Measurements from ENCODE around the gene KRT86.
"Not testable (repeated sequence)": the region's sequence is repeated elsewhere in the genome, so short reads cannot be mapped to it uniquely, and the experiment has no call there.

KRT86 gene

DNA sequence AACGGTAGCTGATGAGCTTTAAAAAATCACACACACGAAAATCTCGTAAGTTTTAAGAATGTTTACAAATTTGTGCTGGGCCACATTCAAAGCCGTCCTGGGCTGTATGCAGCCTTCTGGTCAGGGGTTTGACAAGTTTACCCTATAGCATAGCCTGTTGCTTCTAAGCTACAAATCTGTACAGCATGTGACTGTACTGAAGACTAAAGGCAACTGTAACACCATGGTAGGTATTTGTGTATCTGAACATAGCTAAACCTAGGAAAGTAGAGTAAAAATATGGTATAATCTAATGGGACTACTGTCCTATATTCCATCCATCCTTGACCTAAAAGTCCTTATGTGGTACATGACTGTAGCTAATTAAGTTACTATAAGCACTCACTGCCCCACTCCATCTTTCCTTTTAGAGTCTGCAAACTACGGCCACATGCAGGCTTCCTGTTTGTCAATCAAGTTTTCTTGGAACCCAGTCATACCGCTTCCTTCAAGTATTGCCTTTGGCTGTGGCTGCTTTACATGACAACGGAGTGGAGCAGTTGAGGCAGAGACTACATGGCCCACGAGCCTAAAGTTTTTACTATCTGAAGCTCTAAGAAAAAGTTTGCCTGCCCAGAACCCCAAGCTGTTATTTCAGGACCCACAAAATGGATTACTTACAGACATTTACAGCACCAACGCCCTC lies 22.9 kb upstream of the KRT86 start:
- DNase-seq (ENCODE audit: low spot score), result no peak

DNA sequence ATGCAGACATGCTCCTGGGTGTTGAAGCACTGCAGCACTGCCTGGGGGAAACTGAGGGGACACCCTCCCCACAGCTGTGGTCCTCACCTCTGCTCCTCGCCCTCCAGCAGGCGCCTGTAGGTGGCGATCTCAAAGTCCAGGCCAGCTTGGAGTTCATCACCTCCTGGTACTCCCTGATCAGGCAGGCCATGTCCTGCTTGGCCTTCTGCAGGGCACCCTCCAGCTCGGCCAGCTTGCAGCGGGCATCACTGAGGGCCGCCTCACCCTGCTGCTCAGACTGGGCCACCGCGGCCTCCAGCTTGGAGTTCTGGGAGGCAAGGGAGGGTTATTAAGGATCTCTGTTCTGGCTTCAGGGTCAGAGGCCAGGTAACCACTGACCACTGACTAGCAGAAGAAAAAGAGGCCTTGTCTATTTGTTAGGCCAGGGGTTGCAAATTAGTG lies 22.2 kb upstream of the KRT86 start:
- DNase-seq (ENCODE audit: low spot score), result not testable (repeated sequence)

DNA sequence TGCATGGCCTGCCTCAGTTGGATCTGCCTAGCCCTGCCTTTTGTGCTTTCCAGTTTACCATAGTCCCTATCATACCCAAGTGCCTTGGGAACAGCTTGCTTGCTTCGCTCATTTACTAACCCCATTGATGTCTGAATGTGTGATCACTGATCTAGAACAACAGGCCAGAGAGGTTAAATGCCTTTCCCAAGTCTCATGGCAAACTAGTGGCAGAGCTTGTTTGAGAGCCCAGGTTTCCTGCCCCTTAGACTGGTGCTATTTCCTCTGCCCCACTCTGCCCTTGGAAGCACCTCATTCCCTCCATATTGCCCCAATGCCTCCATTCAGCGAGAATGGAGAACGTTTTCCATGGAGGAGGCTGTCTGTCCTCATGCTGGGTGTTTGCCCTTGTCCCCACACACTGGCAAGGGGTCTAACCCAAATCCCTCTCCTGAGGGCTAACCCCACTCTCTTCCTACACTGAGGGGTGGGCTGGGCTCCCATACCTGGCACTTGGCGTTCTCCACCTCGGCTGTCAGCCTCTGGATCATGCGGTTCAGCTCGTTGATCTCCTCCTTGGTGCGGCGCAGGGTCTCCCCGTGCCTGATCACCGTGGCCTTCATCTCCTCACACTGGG lies 21.6 kb upstream of the KRT86 start:
- no peak for DNase-seq (ENCODE audit: low spot score)

DNA sequence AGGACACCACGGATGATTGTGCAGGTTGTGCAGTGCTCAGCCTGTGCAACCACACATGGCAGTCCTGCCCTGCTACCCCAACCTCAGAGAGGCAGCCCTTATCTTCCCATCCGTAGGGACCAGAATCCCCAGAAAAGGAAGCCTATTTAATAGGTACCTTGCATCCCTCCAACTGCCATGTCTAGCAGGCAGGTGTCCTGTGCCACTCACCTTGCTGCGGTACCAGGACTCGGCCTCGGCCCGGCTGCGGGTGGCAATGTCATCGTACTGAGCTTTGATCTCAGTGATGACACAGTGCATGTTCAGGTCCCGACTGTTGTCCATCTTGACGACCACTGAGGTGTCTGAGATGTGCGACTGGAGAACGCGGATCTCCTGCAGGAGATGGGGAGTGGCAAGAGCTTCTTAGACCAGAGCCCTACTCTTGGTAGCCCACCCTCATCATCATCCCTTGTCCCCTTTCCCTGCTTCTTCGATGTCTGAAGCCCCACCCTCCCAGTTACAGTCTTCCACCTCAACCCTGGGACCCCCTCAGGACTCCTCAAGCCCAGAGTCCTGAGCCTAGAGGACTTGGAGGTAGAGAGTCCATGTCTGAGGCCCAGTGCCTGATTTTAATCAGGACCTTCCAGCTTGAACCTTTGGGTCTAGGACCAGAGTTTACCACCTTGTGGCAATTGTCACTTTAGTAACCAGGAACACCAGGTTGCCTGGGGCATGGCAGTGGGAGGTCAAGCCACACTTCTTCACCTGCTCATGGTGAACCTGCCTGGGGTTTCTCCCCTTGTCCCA lies 20.9 kb upstream of the KRT86 start:
- DNase-seq (ENCODE audit: low spot score), result no peak

DNA sequence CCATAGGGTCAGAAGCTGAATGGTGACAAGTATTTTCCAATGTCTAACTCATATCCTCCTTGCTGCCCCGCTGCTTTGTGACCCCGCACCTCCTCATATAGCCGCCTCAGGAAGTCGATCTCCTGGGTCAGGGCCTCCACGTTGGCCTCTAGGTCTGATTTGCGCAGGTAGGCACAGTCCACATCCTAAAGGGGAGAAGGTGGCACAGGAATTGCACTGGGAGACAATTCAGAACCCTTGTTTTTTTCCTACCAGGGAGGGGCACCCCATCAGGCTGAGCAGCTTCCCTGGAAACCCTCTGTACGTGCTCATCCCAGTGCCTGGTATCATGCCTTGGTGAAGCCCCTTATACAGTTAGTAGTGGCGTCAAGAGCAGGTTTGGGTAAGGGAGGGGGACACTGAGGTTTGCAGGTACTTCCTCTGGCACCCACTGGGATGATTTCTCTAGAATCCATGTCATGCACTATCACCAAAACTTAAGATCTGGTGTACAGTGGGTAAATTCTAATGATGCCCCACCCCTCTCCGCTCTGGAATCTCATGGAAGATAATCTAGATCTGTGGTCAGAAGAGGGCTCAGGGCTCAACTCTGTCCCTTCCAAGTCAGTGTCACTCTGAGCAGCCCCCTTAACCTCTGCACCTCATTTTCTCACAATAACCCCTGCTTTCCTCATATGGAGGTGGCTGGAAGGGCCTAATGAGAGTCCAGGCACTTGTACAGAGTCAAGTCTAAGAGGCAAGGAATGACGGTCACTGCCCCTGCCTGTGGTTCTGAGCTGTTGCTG lies 20.1 kb upstream of the KRT86 start:
- DNase-seq (ENCODE audit: low spot score), result no peak

DNA sequence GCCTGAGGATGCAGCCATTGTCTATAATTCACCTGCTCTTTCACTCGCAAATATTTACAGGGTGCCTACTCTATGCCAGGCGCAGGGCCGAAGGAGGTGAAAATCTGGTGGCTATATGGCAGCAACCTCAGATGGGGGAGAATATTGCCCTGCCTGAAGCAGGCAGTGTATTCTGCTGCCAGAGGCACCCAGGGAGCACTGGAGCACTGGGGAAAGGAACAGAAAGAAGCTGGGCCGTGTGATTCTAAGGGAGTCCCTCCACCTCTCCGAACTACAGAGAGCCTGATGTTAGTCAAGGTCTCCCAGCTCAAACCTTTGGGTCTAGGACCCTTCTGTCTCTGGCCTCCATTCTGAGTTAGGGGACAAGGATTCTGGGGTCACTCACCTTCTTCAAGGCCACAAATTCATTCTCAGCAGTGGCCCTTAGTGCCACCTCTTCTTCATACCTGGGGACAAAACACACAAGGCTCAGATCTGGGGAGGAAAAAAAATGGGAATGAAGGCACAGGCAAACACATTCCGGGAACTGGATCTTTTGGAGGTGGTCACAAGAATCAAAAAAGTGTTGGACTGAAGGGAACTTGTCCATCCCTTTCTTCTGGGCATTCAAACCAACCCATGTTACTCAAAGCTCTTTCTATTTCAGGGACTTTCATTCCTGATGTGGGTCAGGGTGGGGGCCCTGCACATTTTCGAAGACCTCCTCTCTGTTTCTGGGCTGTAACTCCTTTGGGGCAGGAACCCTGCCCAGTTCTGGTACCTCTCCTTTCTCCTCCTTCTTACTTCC lies 19.3 kb upstream of the KRT86 start:
- no peak for DNase-seq (ENCODE audit: low spot score)

DNA sequence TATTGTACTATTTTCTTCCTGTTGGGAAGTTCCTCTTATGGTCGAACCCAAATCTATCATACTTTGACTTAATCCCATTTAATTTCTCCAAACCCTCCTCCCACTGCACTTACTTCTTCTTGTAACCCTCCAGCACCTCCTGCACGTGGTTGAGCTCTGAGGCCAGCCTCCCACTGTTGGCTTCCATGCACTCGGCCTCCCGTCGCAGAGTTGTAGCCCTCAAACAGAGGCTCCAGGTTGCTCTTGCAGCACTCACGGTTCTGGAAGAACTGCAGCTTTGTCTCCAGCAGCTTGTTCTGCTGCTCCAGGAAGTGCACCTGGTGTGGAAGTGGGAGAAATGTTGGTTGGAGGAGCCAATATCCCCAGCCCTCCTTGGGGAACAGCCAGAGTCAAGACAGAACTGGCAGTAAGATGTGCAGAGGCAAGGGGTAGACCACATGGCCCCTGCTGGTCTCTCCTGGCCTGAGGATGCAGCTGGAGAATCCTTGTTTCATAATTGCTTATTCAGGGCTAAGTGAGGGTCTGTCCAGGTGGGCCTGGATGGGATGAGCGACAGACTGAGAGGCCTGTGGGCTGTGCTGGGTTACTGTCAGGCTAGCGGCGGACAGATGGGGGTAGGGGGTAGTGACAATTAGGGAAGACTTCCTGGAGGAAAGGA lies 18.4 kb upstream of the KRT86 start:
- DNase-seq (ENCODE audit: low spot score), result no peak

DNA sequence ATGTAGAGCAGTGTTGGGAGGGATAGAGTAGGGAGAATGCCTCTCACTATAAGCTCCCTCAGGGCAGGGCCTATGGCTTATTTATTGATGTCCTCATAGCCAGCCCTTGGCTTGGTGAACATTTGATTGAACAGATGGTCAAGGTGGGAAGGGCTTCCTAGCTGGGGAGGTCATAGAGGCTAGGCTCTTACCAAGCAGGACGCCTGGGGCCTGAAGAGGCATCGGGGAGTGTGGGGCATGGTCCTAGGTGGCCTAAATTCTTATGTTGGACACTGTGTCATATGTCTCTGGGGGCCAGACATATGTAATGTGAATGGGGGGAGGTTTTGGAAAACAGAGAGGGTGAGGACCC lies 17.9 kb upstream of the KRT86 start:
- no peak for DNase-seq (ENCODE audit: low spot score)

DNA sequence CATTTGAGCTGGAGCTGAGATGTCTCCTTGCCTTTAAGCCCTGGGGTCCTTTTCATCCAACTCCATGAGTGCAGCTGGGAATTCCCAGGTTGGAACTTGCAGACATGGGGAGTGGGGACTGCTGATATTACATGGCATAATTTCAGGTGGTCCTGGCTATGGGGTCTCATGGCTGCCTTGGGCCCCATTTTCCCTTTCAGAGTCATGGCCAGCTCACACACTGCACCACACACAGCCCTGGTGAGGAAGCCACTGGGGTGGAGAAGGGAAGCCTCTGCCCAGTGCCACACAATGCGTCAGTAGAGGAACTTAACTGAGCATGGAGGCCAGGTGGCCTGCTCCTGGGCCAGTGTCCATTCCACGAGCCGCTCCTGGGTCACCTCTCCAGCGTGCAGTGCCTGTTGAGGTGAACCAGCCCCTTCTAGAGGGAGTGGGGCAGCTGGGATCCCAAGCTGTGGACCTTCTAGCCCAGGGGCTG lies 17.3 kb upstream of the KRT86 start:
- no peak for DNase-seq (ENCODE audit: low spot score)

DNA sequence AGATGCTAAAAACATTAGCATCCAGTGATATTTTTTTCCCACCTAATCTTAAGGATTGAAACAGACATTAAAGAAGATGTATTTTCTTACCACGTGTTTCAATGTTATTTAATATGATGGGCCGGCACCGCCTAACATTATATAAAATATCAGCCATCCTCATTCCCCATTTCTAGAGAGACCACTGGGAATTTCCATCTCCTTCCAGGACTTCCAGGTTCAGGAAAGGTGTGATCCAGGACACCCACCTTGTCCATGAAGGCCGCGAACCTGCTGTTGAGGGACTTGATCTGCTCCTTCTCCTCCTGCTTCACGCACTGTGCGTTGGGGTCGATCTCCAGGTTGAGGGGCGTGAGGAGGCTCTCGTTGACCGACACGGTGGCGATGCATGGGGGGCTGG lies 16.5 kb upstream of the KRT86 start:
- DNase-seq (ENCODE audit: low spot score), result not testable (repeated sequence)

DNA sequence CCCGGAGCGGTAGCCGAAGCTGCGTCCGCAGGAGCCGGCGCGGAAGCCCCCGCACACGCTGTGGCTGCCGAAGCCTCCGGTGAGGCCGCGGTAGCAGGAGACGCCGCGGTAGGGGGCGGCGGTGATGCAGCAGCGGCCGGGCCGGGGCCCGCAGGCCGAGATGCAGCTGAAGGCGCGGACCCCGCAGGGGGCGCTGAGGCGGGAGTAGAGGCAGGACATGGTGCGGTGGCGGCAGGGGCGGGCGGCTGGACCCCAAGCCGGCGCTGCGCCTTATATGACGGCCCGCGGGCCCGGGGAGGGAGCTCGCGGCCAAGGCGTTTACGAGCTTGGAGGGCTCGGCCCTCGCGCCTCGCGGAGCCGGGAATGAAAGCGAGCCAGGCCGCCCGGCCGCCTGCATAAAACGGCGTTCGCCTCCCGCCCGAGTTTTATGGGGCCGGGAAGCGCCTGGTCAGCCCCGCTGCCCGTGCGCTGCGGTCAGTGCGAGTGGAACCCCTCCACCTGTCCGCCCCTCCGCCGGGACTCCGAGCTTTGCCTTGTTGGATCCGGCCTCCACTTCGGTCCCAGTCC lies 16.0 kb upstream of the KRT86 start:
- no peak for DNase-seq (ENCODE audit: low spot score)

DNA sequence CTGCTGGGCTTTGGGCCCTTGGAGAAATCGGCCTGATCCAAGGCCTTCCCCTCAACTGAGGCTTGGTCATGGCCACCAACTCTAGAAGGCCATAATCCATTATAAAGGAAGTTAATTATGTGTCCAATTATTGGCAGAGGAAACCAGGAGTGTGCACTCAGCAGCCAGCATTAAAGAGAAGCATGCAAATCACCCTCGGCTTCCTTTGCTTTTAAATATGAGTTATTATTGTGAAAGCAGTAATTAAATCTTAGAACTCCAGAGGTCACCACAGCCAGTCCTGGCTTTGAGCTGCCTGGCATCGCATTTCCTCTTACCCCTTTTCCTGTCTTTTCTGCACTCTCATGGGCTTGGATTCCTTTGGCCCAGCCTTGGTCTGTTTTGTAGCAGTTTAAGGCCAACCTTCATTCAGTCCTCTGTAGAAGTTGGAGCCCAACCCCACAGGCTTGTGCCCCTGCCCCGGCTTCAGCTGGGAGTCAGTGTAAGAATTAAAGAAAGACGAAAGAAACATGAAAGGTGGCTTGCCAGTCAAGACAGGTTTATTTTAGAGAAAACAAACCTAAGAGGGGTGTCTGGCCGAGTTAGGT lies 14.7 kb upstream of the KRT86 start:
- no peak for DNase-seq (ENCODE audit: low spot score)

DNA sequence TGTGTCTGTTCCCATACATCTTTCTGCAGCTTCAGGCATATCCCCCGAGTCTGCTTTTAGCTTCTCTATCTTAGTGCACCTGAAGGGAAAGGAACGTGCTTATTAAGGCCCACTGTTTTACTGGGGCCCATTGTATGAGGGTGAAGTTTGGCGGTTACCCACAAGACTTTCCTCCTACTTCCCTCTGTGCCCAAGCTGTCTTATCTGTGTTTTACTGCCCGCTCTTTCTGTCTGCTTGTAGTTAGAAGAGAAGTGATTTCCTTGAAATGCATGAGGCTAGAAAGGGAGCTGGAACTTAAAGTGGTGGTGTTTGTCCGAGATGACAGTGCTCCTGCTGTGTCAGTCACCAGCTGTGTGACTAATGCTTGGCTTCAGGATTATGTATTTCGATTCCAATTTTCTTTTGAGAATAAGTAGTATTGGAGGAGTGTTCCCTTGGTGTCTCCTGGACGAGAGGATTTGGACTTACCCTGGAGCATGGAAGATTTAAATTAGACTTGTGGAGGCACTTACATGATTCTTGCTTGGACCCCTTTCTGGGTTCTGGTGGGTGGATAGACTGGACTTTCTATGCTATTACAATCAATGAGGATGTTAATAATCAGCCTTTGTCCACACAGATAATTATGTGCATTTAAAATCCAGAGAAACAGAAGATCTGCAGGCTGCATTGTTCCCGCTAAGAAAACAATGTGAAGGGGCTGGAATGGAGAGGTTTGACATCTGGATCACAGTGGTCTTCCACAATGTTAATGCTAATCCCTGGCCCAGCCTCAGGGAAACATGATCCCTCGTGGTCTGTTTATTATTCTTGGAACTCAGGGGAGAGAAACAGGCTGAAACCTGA lies 13.9 kb upstream of the KRT86 start:
- DNase-seq (ENCODE audit: low spot score), result no peak

DNA sequence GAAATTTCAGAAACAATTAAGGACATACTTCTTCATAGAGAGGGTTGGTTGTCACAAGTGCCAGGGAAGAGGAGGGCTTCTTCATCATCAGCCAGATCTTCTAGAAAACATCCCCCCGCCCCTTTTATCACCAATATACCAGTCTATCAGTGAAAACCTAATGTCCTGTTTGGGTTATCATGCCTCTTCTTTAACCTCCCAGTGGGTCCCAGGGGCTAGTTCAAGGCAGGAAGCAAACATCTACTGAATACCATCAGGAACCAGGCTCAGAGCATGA lies 13.3 kb upstream of the KRT86 start:
- DNase-seq (ENCODE audit: low spot score), result no peak

DNA sequence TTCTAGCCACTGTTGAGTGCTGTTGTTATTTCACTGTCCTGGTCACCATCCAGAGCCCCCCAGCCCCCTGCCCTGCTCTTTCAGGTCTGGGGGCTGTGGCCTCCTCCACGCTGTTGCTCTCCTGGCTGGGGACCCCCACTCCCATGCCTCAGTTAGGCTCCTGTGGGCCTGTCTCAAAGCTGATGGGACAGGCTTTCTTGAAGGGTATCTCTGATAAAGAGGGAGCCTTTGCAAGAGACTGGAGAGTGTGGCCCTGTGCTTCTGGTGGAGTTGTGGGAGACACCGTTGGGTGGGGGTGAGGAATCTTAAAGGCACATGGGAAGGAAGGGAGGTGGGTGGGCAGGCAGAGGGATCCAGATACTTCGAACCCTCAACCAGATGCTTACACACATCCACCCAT lies 12.2 kb upstream of the KRT86 start:
- no peak for DNase-seq (ENCODE audit: low spot score)

DNA sequence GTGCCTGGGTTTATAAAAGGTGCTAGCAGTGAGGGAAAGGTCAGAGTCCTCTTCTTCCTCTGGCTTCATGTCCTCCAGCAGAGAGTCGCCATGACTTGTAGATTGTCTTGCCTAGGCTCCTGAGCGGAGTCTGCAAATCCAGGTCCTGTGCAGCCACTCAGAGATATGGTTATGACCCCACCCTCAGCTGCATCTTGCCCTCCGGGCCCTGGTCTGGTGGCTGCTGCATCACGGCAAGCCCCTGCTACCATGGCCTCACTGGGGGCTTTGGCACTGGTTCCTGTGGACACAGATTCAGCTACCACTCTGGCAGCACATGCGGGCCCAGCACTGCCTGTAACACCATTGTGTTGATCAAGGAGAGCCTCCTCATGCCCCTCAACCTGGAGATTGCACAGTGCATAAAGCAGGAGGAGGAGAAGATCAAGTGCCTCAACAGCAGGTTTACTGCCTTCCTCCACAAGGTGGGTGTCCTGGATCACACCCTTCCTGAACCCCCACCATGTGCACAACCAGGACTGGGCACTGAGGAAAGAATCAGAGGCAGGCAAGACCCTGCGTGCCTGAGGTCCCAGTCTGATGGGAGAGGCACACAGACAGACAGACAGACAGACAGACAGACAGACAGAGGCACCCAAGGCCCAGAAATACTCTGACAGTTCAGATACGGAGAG lies 10.5 kb upstream of the KRT86 start:
- no peak for DNase-seq (ENCODE audit: low spot score)

DNA sequence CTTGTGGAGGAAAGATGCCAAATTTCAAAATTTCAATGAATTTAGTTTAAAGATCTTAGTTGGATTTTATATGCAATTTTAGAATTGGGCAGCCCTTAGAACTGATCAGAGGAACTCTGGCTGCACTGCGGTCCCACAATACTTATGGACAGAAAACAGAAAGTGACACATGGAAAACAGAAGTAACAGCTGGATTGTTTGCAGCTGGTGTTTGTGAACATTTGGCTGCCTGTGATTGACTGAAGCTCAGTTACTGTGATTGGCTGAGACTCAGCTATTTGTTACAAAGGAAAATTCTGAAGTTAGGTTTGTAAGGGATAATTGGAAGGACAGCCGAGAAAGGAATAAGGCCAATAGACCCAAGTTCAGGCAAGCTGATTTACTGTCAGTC lies 10.0 kb upstream of the KRT86 start:
- DNase-seq (ENCODE audit: low spot score), result no peak

DNA sequence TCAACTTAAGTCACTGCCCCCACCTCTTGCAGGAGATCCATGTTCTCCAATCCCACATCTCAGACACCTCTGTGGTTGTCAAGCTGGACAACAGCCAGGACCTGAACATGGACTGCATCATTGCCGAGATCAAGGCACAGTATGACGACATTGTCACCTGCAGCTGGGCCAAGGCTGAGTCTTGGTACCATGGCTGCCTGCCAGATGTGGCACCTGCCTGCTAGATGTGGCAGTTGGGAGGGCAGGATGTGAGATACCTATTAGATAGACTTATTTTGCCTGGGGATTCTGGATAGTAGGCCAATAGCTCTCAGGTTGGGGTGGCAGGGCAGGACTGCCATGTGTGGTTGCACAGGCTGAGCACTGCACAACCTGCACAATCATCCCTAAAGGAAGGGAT lies 7.9 kb upstream of the KRT86 start:
- DNase-seq (ENCODE audit: low spot score), result no peak

DNA sequence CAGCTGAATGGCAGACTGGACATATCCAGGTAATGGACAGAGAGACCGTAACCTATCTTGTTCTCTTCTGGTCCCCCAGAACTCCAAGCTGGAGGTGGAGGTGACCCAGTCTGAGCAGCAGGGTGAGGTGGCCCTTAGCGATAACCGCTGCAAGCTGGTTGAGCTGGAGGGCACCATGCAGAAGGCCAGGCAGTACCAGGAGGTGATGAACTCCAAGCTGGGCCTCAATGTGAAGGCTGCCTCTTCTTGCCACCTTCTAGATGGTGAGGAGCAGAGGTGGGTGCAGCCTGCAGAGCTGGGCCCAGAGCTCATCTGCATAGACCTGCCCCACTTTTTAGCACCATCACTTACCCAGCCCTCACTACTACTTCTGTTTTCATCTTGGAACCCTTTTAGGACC lies 7.2 kb upstream of the KRT86 start:
- DNase-seq (ENCODE audit: low spot score), result no peak
